Measurements from ENCODE around the gene MLF2. TPM values are rescaled to one million over a fixed set of nuclear protein-coding genes. Genes with fewer than 3 reads are reported as not detected.

MLF2 gene
- total RNA-seq, 1 experiment from 2014 or later, result 309 TPM

DNA sequence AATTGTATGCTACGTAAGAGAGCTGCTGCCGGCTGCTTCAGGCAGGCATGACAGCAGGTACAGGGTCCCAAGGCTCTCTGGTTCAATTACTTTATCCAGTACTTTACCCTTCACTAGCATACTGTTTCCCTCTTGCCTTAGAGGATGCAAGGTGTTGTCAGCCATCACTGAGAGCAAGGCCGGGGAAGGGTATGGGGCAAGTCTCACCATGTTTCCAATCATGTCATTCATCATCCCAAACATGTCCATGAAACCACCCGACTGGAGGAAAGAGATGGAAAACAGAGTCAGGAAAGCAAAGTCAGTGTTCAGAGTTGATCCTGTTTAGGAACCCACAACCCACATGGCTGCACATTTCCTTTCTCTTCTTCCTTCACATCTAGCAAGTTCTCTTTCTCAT lies 2.4 kb downstream of the MLF2 start:
- no peaks in the 10 kb centered on the region for H4K20me1 ChIP-seq (ENCODE audit: insufficient read depth)
- intact Hi-C loops (cut with micrococcal nuclease), result loop anchor here (5.0 kb wide), 1 partner anchor 212 kb away; no protein-coding TSS in a partner anchor
- H3K9me2 ChIP-seq (ENCODE audit: insufficient read depth), result no peaks in the 10 kb centered on the region
- BruUV-seq (replicated peaks), result no TSS peak
- no peak overlapping the region for H2AFZ ChIP-seq (ENCODE audit: low read depth, low read length, poor library complexity, severe bottlenecking)
- ChIA-PET CTCF (no interaction called here), RAD21 (ENCODE audit: low non-redundant PET in 1 of 2, low total read pairs in 2 of 2, uncharacterized antibody in 2 of 2, unreplicated experiment in 2 of 2) (no interaction called here), POLR2A (no interaction called here)
- no peaks in the 10 kb centered on the region for H3K27me3 ChIP-seq (ENCODE audit: insufficient read depth, low read length)
- H3K4me3 ChIP-seq (replicated peaks in 1 of 2; ENCODE audit: low read depth in 1 of 2, low read length in 2 of 2), result no peak overlapping the region
- no peak overlapping the region for H3K4me2 ChIP-seq (ENCODE audit: low read length)
- H3K9me3 ChIP-seq (ENCODE audit: control insufficient read depth in 1 of 2, insufficient read depth in 1 of 2, low read depth in 1 of 2, low read length in 2 of 2), result no peaks in the 10 kb centered on the region
- no peak for TF ChIP-seq EZH2phosphoT487 (IDR thresholded peaks at IDR 0.05; ENCODE audit: borderline replicate concordance)
- TF ChIP-seq JUND (IDR thresholded peaks at IDR 0.05), result no peak
- no peak for TF ChIP-seq ZNF274 (IDR thresholded peaks at IDR 0.05; ENCODE audit: low read depth, low read length)
- TF ChIP-seq POLR2A (IDR thresholded peaks at IDR 0.05; ENCODE audit: borderline replicate concordance, extremely low read depth, insufficient read depth, insufficient read length), result no peak
- TF ChIP-seq CEBPB (IDR thresholded peaks at IDR 0.05; ENCODE audit: low read depth), result no peak
- no peak for TF ChIP-seq CBX3 (IDR thresholded peaks at IDR 0.05; ENCODE audit: low read depth)
- TF ChIP-seq SIN3A (IDR thresholded peaks at IDR 0.05; ENCODE audit: low read depth), result no peak
- TF ChIP-seq, protein P1, sequence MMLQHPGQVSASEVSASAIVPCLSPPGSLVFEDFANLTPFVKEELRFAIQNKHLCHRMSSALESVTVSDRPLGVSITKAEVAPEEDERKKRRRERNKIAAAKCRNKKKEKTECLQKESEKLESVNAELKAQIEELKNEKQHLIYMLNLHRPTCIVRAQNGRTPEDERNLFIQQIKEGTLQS (IDR thresholded peaks at IDR 0.05), result no peak
- TF ChIP-seq, protein P2, sequence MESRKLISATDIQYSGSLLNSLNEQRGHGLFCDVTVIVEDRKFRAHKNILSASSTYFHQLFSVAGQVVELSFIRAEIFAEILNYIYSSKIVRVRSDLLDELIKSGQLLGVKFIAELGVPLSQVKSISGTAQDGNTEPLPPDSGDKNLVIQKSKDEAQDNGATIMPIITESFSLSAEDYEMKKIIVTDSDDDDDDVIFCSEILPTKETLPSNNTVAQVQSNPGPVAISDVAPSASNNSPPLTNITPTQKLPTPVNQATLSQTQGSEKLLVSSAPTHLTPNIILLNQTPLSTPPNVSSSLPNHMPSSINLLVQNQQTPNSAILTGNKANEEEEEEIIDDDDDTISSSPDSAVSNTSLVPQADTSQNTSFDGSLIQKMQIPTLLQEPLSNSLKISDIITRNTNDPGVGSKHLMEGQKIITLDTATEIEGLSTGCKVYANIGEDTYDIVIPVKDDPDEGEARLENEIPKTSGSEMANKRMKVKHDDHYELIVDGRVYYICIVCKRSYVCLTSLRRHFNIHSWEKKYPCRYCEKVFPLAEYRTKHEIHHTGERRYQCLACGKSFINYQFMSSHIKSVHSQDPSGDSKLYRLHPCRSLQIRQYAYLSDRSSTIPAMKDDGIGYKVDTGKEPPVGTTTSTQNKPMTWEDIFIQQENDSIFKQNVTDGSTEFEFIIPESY (IDR thresholded peaks at IDR 0.05; ENCODE audit: extremely low read depth, insufficient replicate concordance, low read length), result no peak
- no peak for TF ChIP-seq EZH2 (IDR thresholded peaks at IDR 0.05)
- TF ChIP-seq TCF7L2 (IDR thresholded peaks at IDR 0.05; ENCODE audit: borderline replicate concordance, extremely low read depth, insufficient read depth, insufficient read length), result no peak
- TF ChIP-seq YY1 (IDR thresholded peaks at IDR 0.05; ENCODE audit: extremely low read depth, insufficient replicate concordance, low read depth, low read length), result no peak
- TF ChIP-seq, protein P3, sequence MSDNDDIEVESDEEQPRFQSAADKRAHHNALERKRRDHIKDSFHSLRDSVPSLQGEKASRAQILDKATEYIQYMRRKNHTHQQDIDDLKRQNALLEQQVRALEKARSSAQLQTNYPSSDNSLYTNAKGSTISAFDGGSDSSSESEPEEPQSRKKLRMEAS (IDR thresholded peaks at IDR 0.05), result no peak
- TF ChIP-seq, protein P4, sequence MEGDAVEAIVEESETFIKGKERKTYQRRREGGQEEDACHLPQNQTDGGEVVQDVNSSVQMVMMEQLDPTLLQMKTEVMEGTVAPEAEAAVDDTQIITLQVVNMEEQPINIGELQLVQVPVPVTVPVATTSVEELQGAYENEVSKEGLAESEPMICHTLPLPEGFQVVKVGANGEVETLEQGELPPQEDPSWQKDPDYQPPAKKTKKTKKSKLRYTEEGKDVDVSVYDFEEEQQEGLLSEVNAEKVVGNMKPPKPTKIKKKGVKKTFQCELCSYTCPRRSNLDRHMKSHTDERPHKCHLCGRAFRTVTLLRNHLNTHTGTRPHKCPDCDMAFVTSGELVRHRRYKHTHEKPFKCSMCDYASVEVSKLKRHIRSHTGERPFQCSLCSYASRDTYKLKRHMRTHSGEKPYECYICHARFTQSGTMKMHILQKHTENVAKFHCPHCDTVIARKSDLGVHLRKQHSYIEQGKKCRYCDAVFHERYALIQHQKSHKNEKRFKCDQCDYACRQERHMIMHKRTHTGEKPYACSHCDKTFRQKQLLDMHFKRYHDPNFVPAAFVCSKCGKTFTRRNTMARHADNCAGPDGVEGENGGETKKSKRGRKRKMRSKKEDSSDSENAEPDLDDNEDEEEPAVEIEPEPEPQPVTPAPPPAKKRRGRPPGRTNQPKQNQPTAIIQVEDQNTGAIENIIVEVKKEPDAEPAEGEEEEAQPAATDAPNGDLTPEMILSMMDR (IDR thresholded peaks at IDR 0.05 in 2 of 3, conservative IDR thresholded peaks at IDR 0.05 in 1 of 3; ENCODE audit: borderline replicate concordance in 1 of 3, insufficient read depth in 1 of 3, low read depth in 2 of 3, low read length in 2 of 3), result no peak
- no peak for TF ChIP-seq EGR1 (IDR thresholded peaks at IDR 0.05; ENCODE audit: low read depth)
- TF ChIP-seq, protein P5, sequence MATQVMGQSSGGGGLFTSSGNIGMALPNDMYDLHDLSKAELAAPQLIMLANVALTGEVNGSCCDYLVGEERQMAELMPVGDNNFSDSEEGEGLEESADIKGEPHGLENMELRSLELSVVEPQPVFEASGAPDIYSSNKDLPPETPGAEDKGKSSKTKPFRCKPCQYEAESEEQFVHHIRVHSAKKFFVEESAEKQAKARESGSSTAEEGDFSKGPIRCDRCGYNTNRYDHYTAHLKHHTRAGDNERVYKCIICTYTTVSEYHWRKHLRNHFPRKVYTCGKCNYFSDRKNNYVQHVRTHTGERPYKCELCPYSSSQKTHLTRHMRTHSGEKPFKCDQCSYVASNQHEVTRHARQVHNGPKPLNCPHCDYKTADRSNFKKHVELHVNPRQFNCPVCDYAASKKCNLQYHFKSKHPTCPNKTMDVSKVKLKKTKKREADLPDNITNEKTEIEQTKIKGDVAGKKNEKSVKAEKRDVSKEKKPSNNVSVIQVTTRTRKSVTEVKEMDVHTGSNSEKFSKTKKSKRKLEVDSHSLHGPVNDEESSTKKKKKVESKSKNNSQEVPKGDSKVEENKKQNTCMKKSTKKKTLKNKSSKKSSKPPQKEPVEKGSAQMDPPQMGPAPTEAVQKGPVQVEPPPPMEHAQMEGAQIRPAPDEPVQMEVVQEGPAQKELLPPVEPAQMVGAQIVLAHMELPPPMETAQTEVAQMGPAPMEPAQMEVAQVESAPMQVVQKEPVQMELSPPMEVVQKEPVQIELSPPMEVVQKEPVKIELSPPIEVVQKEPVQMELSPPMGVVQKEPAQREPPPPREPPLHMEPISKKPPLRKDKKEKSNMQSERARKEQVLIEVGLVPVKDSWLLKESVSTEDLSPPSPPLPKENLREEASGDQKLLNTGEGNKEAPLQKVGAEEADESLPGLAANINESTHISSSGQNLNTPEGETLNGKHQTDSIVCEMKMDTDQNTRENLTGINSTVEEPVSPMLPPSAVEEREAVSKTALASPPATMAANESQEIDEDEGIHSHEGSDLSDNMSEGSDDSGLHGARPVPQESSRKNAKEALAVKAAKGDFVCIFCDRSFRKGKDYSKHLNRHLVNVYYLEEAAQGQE (IDR thresholded peaks at IDR 0.05; ENCODE audit: low read depth), result no peak
- no peak for TF ChIP-seq FOSL1 (IDR thresholded peaks at IDR 0.05; ENCODE audit: low read depth)
- TF ChIP-seq ELF1 (IDR thresholded peaks at IDR 0.05; ENCODE audit: borderline replicate concordance, low read depth), result no peak
- peaks cover 14 to 21% of the 10 kb centered on the region in 2 experiments; a peak in 3 of 4 replicates for H3K4me1 ChIP-seq (ENCODE audit: control insufficient read depth in 1 of 2, insufficient read depth in 2 of 2, low read length in 2 of 2)
- ATAC-seq, result no peak
- no peak for DNase-seq (ENCODE audit: low read depth, low spot score)
- H3K36me3 ChIP-seq (ENCODE audit: control insufficient read depth in 1 of 2, insufficient read depth in 2 of 2, low read length in 2 of 2), result peaks cover 41 to 57% of the 10 kb centered on the region in 2 experiments; a peak in 3 of 4 replicates
- H3K79me2 ChIP-seq (ENCODE audit: insufficient read depth, low read length), result peaks cover 31% of the 10 kb centered on the region
- no peak overlapping the region for H3K9ac ChIP-seq (ENCODE audit: low read length)
- no peak overlapping the region for H3K27ac ChIP-seq (ENCODE audit: low read depth, low read length)

Measured in HCT116 (cell line).